Endothelial cell of umbilical vein (primary cell): ENCODE measurements around the gene LKAAEAR1. TPM values are rescaled to one million over a fixed set of nuclear protein-coding genes. Genes with fewer than 3 reads are reported as not detected.

Experiments used
- microRNA-seq: library from miRNA; unstranded; fragments of <30 nt; microRNA quantifications from one replicate; pipeline ENCODE4 v1.2.0, GENCODE V29; 2021; ENCODE audit warnings: borderline number of aligned reads, borderline replicate concordance
- polyA plus RNA-seq, 4 experiments: library from polyadenylated mRNA; depleted of rRNA in 3 of 4; stranded (reverse) in 3 of 4; unstranded in 1 of 4; fragments of >200 nt; gene quantifications; 2 replicates each; pipeline versions ENCODE4 v1.2.1 to v1.2.3, GENCODE V29; 2011 to 2012; ENCODE audit warnings: missing spikeins in 1 of 4
- small RNA-seq: library from RNA; depleted of rRNA; stranded (forward); fragments of <200 nt; gene quantifications from one replicate; pipeline ENCODE3, GENCODE V24; 2012; ENCODE audit warnings: low replicate concordance, low read depth; ENCODE audit not compliant: insufficient read depth, insufficient read length
- total RNA-seq: library from RNA; stranded (reverse); gene quantifications from 2 replicates; pipeline ENCODE4 v1.2.3, GENCODE V29; 2021

Gene LKAAEAR1
- total and polyA plus RNA-seq, 2 donors (not counting 3 experiments of a cell fraction or from before 2014, with no cell fraction given): 0.29 TPM; not detected in 1

Small RNA genes lying within 50 kb of the gene (microRNA-seq; reads per million reads assigned to microRNA genes)
- 1.2 reads per million for gene MIR6813

Small RNA genes lying within 50 kb of the gene (small RNA-seq; reads per million reads assigned to genes)
- gene AL355803.1: not detected
- gene MIR6813: not detected

Other genes starting within 250 kb of the LKAAEAR1 start
- gene ABHD16B, start 222.9 kb downstream of the LKAAEAR1 start, total RNA-seq: not detected in 2 replicates
- not detected in 2 replicates for gene ABHD16B, start 222.9 kb downstream of the LKAAEAR1 start, polyA plus RNA-seq
- gene TPD52L2, start 219.1 kb downstream of the LKAAEAR1 start, total RNA-seq: 114 and 123 TPM in 2 replicates
- gene TPD52L2, start 219.1 kb downstream of the LKAAEAR1 start, polyA plus RNA-seq: 142 and 151 TPM in 2 replicates
- gene DNAJC5, start 189.3 kb downstream of the LKAAEAR1 start, total RNA-seq: 58.7 and 60.3 TPM in 2 replicates
- gene DNAJC5, start 189.3 kb downstream of the LKAAEAR1 start, polyA plus RNA-seq: 40.1 and 44.7 TPM in 2 replicates
- gene UCKL1, start 128.0 kb downstream of the LKAAEAR1 start, total RNA-seq: 51.1 TPM in 2 replicates
- gene UCKL1, start 128.0 kb downstream of the LKAAEAR1 start, polyA plus RNA-seq: 78.8 and 113 TPM in 2 replicates
- 25.9 and 30.0 TPM in 2 replicates for gene ZNF512B, start 114.5 kb downstream of the LKAAEAR1 start, total RNA-seq
- gene ZNF512B, start 114.5 kb downstream of the LKAAEAR1 start, polyA plus RNA-seq: 8.7 and 10.0 TPM in 2 replicates
- 4.7 and 5.7 TPM in 2 replicates for gene SAMD10, start 104.8 kb downstream of the LKAAEAR1 start, total RNA-seq
- 5.3 and 6.9 TPM in 2 replicates for gene SAMD10, start 104.8 kb downstream of the LKAAEAR1 start, polyA plus RNA-seq
- gene PRPF6, start 103.3 kb downstream of the LKAAEAR1 start, total RNA-seq: 64.2 and 67.4 TPM in 2 replicates
- 27.1 and 35.3 TPM in 2 replicates for gene PRPF6, start 103.3 kb downstream of the LKAAEAR1 start, polyA plus RNA-seq
- 5.8 and 6.0 TPM in 2 replicates for gene C20orf204, start 48.2 kb downstream of the LKAAEAR1 start, total RNA-seq
- 2.8 and 4.5 TPM in 2 replicates for gene C20orf204, start 48.2 kb downstream of the LKAAEAR1 start, polyA plus RNA-seq
- 175 and 211 TPM in 2 replicates for gene SOX18, start 34.8 kb downstream of the LKAAEAR1 start, total RNA-seq
- 20.9 and 21.8 TPM in 2 replicates for gene SOX18, start 34.8 kb downstream of the LKAAEAR1 start, polyA plus RNA-seq
- gene TCEA2, start 21.2 kb downstream of the LKAAEAR1 start, total RNA-seq: 65.5 and 71.3 TPM in 2 replicates
- 53.1 and 56.0 TPM in 2 replicates for gene TCEA2, start 21.2 kb downstream of the LKAAEAR1 start, polyA plus RNA-seq
- 27.8 and 28.3 TPM in 2 replicates for gene RGS19, start 4.9 kb downstream of the LKAAEAR1 start, total RNA-seq
- gene RGS19, start 4.9 kb downstream of the LKAAEAR1 start, polyA plus RNA-seq: 33.7 and 69.6 TPM in 2 replicates
- 1.9 and 2.2 TPM in 2 replicates for gene OPRL1, start 4.3 kb downstream of the LKAAEAR1 start, total RNA-seq
- gene OPRL1, start 4.3 kb downstream of the LKAAEAR1 start, polyA plus RNA-seq: 2.0 and 2.6 TPM in 2 replicates
- not detected in 2 replicates for gene NPBWR2, start 23.2 kb upstream of the LKAAEAR1 start, total RNA-seq
- gene NPBWR2, start 23.2 kb upstream of the LKAAEAR1 start, polyA plus RNA-seq: not detected in 2 replicates
- not detected in 2 replicates for gene MYT1, start 80.1 kb upstream of the LKAAEAR1 start, total RNA-seq
- not detected in 2 replicates for gene MYT1, start 80.1 kb upstream of the LKAAEAR1 start, polyA plus RNA-seq
- 45.7 and 46.7 TPM in 2 replicates for gene PCMTD2, start 171.3 kb upstream of the LKAAEAR1 start, total RNA-seq
- 16.8 and 27.4 TPM in 2 replicates for gene PCMTD2, start 171.3 kb upstream of the LKAAEAR1 start, polyA plus RNA-seq